Astrocyte (in vitro differentiated cells and primary cell): ENCODE measurements around the gene ZNF619.

ENCODE experiments used
- CTCF ChIP-seq: IDR thresholded peaks from 2 replicates; pipeline ENCODE4 v1.5.1; 2011; ENCODE audit warnings: low read depth, mild to moderate bottlenecking, inconsistent platforms, low read length, moderate library complexity; ENCODE audit not compliant: insufficient read depth
- EZH2 ChIP-seq: IDR thresholded peaks from 2 replicates; pipeline ENCODE4 v1.6.1; 2012; ENCODE audit warnings: mild to moderate bottlenecking, low read length, inconsistent platforms; ENCODE audit not compliant: insufficient read depth

- no peak for TF ChIP-seq CTCF
- TF ChIP-seq EZH2: no peak
Measured at GRCh38 chr3:40452057-40452456, 24.9 kb upstream of the ZNF619 start.
